Transverse colon (tissue), 4 donors: Measurements from ENCODE around the gene PTBP3. TPM values are rescaled to one million over a fixed set of nuclear protein-coding genes. Genes with fewer than 3 reads are reported as not detected.
A peak's percentile ranks its signal among the peaks of the same experiment; 100 is the strongest.
"Not testable (repeated sequence)": the region's sequence is repeated elsewhere in the genome, so short reads cannot be mapped to it uniquely, and the experiment has no call there.

ENCODE experiments used
- DNase-seq: peaks from one replicate; pipeline ENCODE4 v3.0.0-alpha.2; 2019
- H3K27ac ChIP-seq, 4 donors: fragments of 200-600 bp; sonication (generic); 2 replicates each; pipeline ENCODE4 v1.5.1; 2016 to 2018; ENCODE audit warnings: inconsistent platforms in 4 of 4
- H3K27me3 ChIP-seq: fragments of 200-600 bp; sonication (generic); 2 replicates; pipeline ENCODE4 v1.5.1; 2017; ENCODE audit warnings: inconsistent platforms
- H3K36me3 ChIP-seq, 4 donors: fragments of 200-600 bp; sonication (generic); 2 replicates each; pipeline ENCODE4 v1.5.1; 2017 to 2019; ENCODE audit warnings: inconsistent platforms in 4 of 4
- H3K4me1 ChIP-seq, 4 donors: fragments of 200-600 bp; sonication (generic); 2 replicates each; pipeline ENCODE4 v1.5.1; 2017 to 2020; ENCODE audit warnings: inconsistent platforms in 4 of 4
- H3K4me3 ChIP-seq, 4 donors: fragments of 200-600 bp; sonication (generic); 1 replicate in 1 of 4; 2 replicates in 3 of 4; pipeline versions ENCODE4 v1.5.1 to v1.6.1; 2017 to 2019; ENCODE audit warnings: inconsistent platforms in 4 of 4
- H3K9me3 ChIP-seq, 2 donors: fragments of 200-600 bp; sonication (generic); 2 replicates each; pipeline ENCODE4 v1.5.1; 2017 to 2019; ENCODE audit warnings: inconsistent platforms in 2 of 2
- EP300 ChIP-seq: sonication (generic); formaldehyde crosslinking; IDR thresholded peaks from one replicate; pipeline ENCODE4 v1.6.1; 2017; ENCODE audit warnings: antibody characterized with exemption, low read depth
- POLR2A ChIP-seq: fragments of 450-650 bp; IDR thresholded peaks from one replicate; pipeline ENCODE4 v1.6.1; 2016; ENCODE audit warnings: antibody characterized with exemption, mild to moderate bottlenecking, moderate library complexity
- POLR2AphosphoS5 ChIP-seq, 3 donors: sonication (generic); formaldehyde crosslinking; IDR thresholded peaks; one replicate each; pipeline ENCODE4 v1.6.1; 2016; ENCODE audit warnings: antibody characterized with exemption in 3 of 3
- WGBS, 2 donors: methylation state at CpG; one replicate each; pipeline ENCODE4 v1.1.5; 2018; ENCODE audit warnings: low coverage in 1 of 2; 5-methylcytosine and 5-hydroxymethylcytosine counted together
- in situ Hi-C, 4 donors: fragments of 200-750 bp; cut with MboI; loops; one replicate each; pipeline versions ENCODE4 v1.15.0 to v1.15.1; 2017; ENCODE audit warnings: low sequenced_read_pairs in 3 of 4, low pct_ligation_motif_present in 1 of 4, low pct_unique_long_range_greater_than_20kb in 1 of 4
- intact Hi-C: fragments of 100-400 bp; cut with DNase I; formaldehyde crosslinking; loops from one replicate; pipeline ENCODE4 v1.15.1; 2023; ENCODE audit warnings: low total_unique reads
- total RNA-seq, 4 donors: library from RNA; depleted of rRNA; stranded (reverse); fragments of >200 nt; gene quantifications; one replicate each; pipeline ENCODE4 v1.1.0, GENCODE V29; 2016
- TF ChIP-seq, protein P1 (sequence below), 5 experiments: fragments of 200-600 bp in 3 of 5; fragments of 450-650 bp in 2 of 5; sonication (generic) in 3 of 5; IDR thresholded peaks; 1 replicate in 2 of 5; 2 replicates in 3 of 5; pipeline ENCODE4 v1.5.1; 2016 to 2017; ENCODE audit warnings: antibody characterized with exemption in 5 of 5, inconsistent platforms in 3 of 5, mild to moderate bottlenecking in 2 of 5, moderate library complexity in 1 of 5

The PTBP3 gene
- total RNA-seq, 4 donors from 2014 or later: 25.3 to 96.9 (median 54.7) TPM

DNA sequence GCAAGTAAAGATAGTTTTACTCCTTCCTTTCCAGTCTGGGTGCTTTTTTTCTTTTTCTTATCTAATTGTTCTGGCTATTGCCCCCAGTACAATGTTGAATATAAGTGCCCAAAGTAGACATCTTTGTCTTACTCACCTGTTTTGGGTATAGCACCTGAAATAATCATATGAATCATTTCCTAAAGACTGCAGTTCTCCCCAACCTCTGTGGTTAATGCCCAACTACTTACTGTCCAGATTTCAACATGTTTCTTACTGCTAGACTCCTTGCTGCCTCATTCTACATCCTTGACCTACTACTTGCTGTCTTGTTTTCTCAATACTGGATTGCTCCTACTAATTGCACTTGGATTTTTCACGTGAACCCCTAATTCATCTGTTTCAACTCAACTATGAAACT, 37.6 kb upstream of the PTBP3 start:
- no peaks in the 10 kb centered on the region for H3K36me3 ChIP-seq
- H3K27me3 ChIP-seq: no peaks in the 10 kb centered on the region
- in situ Hi-C loops: loop anchor here in 3 of 4 donors (25.0 kb wide), 3 partner anchors 484 to 734 kb away; partner anchors contain the start of genes DNAJC25 (in 1 of the 3) and UGCG (in 1 of the 3)
- no peak for DNase-seq
- H3K9me3 ChIP-seq: peaks cover 0 to 7% of the 10 kb centered on the region in 2 donors
- TF ChIP-seq POLR2AphosphoS5 (IDR thresholded peaks at IDR 0.05) (no peak), POLR2A (no peak), EP300 (no peak)
- TF ChIP-seq, protein P1, sequence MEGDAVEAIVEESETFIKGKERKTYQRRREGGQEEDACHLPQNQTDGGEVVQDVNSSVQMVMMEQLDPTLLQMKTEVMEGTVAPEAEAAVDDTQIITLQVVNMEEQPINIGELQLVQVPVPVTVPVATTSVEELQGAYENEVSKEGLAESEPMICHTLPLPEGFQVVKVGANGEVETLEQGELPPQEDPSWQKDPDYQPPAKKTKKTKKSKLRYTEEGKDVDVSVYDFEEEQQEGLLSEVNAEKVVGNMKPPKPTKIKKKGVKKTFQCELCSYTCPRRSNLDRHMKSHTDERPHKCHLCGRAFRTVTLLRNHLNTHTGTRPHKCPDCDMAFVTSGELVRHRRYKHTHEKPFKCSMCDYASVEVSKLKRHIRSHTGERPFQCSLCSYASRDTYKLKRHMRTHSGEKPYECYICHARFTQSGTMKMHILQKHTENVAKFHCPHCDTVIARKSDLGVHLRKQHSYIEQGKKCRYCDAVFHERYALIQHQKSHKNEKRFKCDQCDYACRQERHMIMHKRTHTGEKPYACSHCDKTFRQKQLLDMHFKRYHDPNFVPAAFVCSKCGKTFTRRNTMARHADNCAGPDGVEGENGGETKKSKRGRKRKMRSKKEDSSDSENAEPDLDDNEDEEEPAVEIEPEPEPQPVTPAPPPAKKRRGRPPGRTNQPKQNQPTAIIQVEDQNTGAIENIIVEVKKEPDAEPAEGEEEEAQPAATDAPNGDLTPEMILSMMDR (IDR thresholded peaks at IDR 0.05): no peak
- no peak overlapping the region for H3K27ac ChIP-seq
- WGBS, 2 donors: 88 to 94% methylated on average over 1 of the region's 1 CpG
- intact Hi-C loops: no loop called here
- no peaks in the 10 kb centered on the region for H3K4me1 ChIP-seq
- no peak overlapping the region for H3K4me3 ChIP-seq

GRCh38 chr9:112369817-112370216, 36.4 kb upstream of the PTBP3 start:
- WGBS, 2 donors: 91 to 100% methylated on average over 1 of the region's 1 CpG
- intact Hi-C loops: no loop called here
- no peaks in the 10 kb centered on the region for H3K27me3 ChIP-seq
- no peak for DNase-seq
- in situ Hi-C loops: loop anchor here in 3 of 4 donors (10.0 to 25.0 kb wide), 4 partner anchors 275 to 733 kb away; partner anchors contain the start of genes DNAJC25 (in 1 of the 3) and UGCG (in 1 of the 3)
- H3K36me3 ChIP-seq: no peaks in the 10 kb centered on the region
- no peak overlapping the region for H3K4me3 ChIP-seq
- H3K9me3 ChIP-seq: peaks cover 0 to 7% of the 10 kb centered on the region in 2 donors
- TF ChIP-seq, protein P1 (IDR thresholded peaks at IDR 0.05): no peak
- TF ChIP-seq POLR2AphosphoS5 (IDR thresholded peaks at IDR 0.05) (no peak), POLR2A (no peak), EP300 (no peak)
- H3K27ac ChIP-seq: no peak overlapping the region
- H3K4me1 ChIP-seq: no peaks in the 10 kb centered on the region

DNA sequence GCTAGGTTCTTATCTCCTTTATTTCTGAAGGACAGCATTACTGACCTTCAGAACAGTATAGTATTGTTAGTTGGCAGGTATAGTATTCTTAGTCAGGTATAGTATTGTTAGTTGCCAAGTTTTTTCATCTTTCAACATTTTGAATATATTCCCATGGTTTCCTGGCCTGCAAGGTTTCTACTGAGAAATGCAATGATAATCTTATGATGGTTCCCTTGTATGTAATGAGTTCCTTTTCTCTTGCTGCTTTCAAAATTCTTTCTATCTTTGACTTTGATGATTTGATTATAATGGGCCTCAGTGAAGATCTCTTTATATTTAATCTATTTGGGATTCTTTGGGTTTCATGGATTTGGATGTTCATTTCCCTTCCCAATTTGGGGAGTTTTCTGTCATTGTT, 34.0 kb upstream of the PTBP3 start:
- peaks cover 0 to 7% of the 10 kb centered on the region in 2 donors for H3K9me3 ChIP-seq
- H3K4me3 ChIP-seq: no peak overlapping the region
- H3K36me3 ChIP-seq: no peaks in the 10 kb centered on the region
- H3K4me1 ChIP-seq: no peaks in the 10 kb centered on the region
- TF ChIP-seq, protein P1 (IDR thresholded peaks at IDR 0.05): no peak
- no peak for TF ChIP-seq EP300
- no peak for TF ChIP-seq POLR2AphosphoS5 (IDR thresholded peaks at IDR 0.05)
- no peak for TF ChIP-seq POLR2A
- DNase-seq: no peak
- intact Hi-C loops: no loop called here
- H3K27ac ChIP-seq: no peak overlapping the region
- in situ Hi-C loops: loop anchor here in 3 of 4 donors (10.0 to 25.0 kb wide), 4 partner anchors 273 to 730 kb away; partner anchors contain the start of genes DNAJC25 (in 1 of the 3) and UGCG (in 1 of the 3)
- H3K27me3 ChIP-seq: no peaks in the 10 kb centered on the region

GRCh38 chr9:112366591-112366990, 33.2 kb upstream of the PTBP3 start:
- Histone ChIP-seq H3K36me3 (no peaks in the 10 kb centered on the region), H3K9me3 (peaks cover 0 to 7% of the 10 kb centered on the region in 2 donors), H3K4me3 (no peak overlapping the region), H3K27ac (no peak overlapping the region), H3K27me3 (no peaks in the 10 kb centered on the region), H3K4me1 (no peaks in the 10 kb centered on the region)
- TF ChIP-seq POLR2AphosphoS5 (IDR thresholded peaks at IDR 0.05): no peak
- TF ChIP-seq, protein P1 (IDR thresholded peaks at IDR 0.05): peak in 1 of 5 experiments; percentile 13
- TF ChIP-seq POLR2A: no peak
- intact Hi-C loops (no loop called here), in situ Hi-C loops (loop anchor here in 3 of 4 donors (10.0 to 25.0 kb wide), 4 partner anchors 272 to 729 kb away; partner anchors contain the start of genes DNAJC25 (in 1 of the 3) and UGCG (in 1 of the 3))
- DNase-seq: no peak
- 93% methylated on average over 3 of the region's 3 CpGs; no CpG with 5 or more reads in 1 of the 2 donors for WGBS, 2 donors

- intact Hi-C loops, DNase-seq, H3K4me3 ChIP-seq, H3K36me3 ChIP-seq, H3K9me3 ChIP-seq, H3K27ac ChIP-seq, H3K4me1 ChIP-seq, H3K27me3 ChIP-seq: not testable (repeated sequence)
- WGBS, 2 donors: 92 to 100% methylated on average over 3 of the region's 3 CpGs
- in situ Hi-C loops: loop anchor here in 3 of 4 donors (10.0 to 25.0 kb wide), 4 partner anchors 270 to 728 kb away; partner anchors contain the start of genes DNAJC25 (in 1 of the 3) and UGCG (in 1 of the 3)
Observed at GRCh38 chr9:112365257-112365656, 31.8 kb upstream of the PTBP3 start.
